GM12878 (cell line): Measurements from ENCODE around the gene IFITM5. TPM values are rescaled to one million over a fixed set of nuclear protein-coding genes. Genes with fewer than 3 reads are reported as not detected.

Experiments
- ATF2 ChIP-seq: IDR thresholded peaks from 2 replicates; pipeline ENCODE4 v1.6.1; 2012; ENCODE audit warnings: low read length, inconsistent platforms
- BRCA1 ChIP-seq: IDR thresholded peaks from 2 replicates; pipeline ENCODE4 v1.6.1; 2011; ENCODE audit warnings: low read depth, low read length, improper control_type of control experiment
- CHD1 ChIP-seq: IDR thresholded peaks from 2 replicates; pipeline ENCODE4 v1.6.1; 2012; ENCODE audit warnings: low read depth, low read length, improper control_type of control experiment
- ETV6 ChIP-seq, 2 experiments: fragments of 450-650 bp in 1 of 2; IDR thresholded peaks in 1 of 2; conservative IDR thresholded peaks in 1 of 2; 2 replicates each; pipeline ENCODE4 v1.6.1; 2014; ENCODE audit warnings: antibody characterized with exemption in 1 of 2, borderline replicate concordance in 1 of 2, low read depth in 1 of 2, mild to moderate bottlenecking in 1 of 2, moderate library complexity in 1 of 2
- FOXK2 ChIP-seq: fragments of 450-650 bp; IDR thresholded peaks from 2 replicates; pipeline ENCODE4 v1.6.1; 2017; ENCODE audit warnings: mild to moderate bottlenecking, moderate library complexity
- JUNB ChIP-seq: IDR thresholded peaks from 2 replicates; pipeline ENCODE4 v1.6.1; 2016; ENCODE audit warnings: antibody characterized with exemption, mild to moderate bottlenecking
- MYC ChIP-seq: IDR thresholded peaks from 2 replicates; pipeline ENCODE4 v1.6.1; 2011; ENCODE audit warnings: mild to moderate bottlenecking, low read length, moderate library complexity, inconsistent platforms; ENCODE audit not compliant: insufficient read depth, insufficient replicate concordance, insufficient read length, severe bottlenecking
- RAD21 ChIP-seq: IDR thresholded peaks from 2 replicates; pipeline ENCODE4 v1.6.1; 2011; ENCODE audit warnings: mild to moderate bottlenecking, low read depth, low read length, moderate library complexity; ENCODE audit not compliant: insufficient read depth
- RB1 ChIP-seq: fragments of 450-650 bp; formaldehyde crosslinking; IDR thresholded peaks from 2 replicates; pipeline ENCODE4 v1.6.1; 2017; ENCODE audit warnings: mild to moderate bottlenecking, borderline replicate concordance
- SKIL ChIP-seq: fragments of 450-650 bp; IDR thresholded peaks from 2 replicates; pipeline ENCODE4 v1.6.1; 2017; ENCODE audit warnings: mild to moderate bottlenecking, low read depth, inconsistent platforms; ENCODE audit not compliant: poor library complexity, severe bottlenecking
- SMAD1 ChIP-seq: fragments of 450-650 bp; IDR thresholded peaks from 2 replicates; pipeline ENCODE4 v1.6.1; 2018; ENCODE audit warnings: mild to moderate bottlenecking, low read depth; ENCODE audit not compliant: partially characterized antibody
- SUPT20H ChIP-seq: IDR thresholded peaks from 2 replicates; pipeline ENCODE4 v1.6.1; 2011; ENCODE audit warnings: low read depth, mild to moderate bottlenecking, low read length, moderate library complexity, borderline replicate concordance; ENCODE audit not compliant: control insufficient read depth
- USF1 ChIP-seq: IDR thresholded peaks from 2 replicates; pipeline ENCODE4 v1.6.1; 2011; ENCODE audit warnings: borderline replicate concordance, low read depth, mild to moderate bottlenecking, moderate library complexity, mixed read lengths, low read length; ENCODE audit not compliant: insufficient read depth; ENCODE audit errors: extremely low read length
- YBX1 ChIP-seq: fragments of 450-650 bp; IDR thresholded peaks from 2 replicates; pipeline ENCODE4 v1.6.1; 2016; ENCODE audit warnings: antibody characterized with exemption
- ZBTB11 ChIP-seq: fragments of 450-650 bp; formaldehyde crosslinking; IDR thresholded peaks from 2 replicates; pipeline ENCODE4 v1.5.0; 2022; ENCODE audit warnings: mild to moderate bottlenecking, missing genetic modification characterization
- ZNF207 ChIP-seq: fragments of 450-650 bp; IDR thresholded peaks from 2 replicates; pipeline ENCODE4 v1.6.1; 2014; ENCODE audit warnings: antibody characterized with exemption, mild to moderate bottlenecking, borderline replicate concordance
- polyA plus RNA-seq, 11 experiments: library from polyadenylated mRNA; depleted of rRNA in 4 of 11; unstranded in 6 of 11; stranded (reverse) in 5 of 11; fragments of >200 nt; fragmentation: Nextera tagmentation in 4 of 11; fragmentation: Illumina TruSeq in 1 of 11; extraction: Ambion mirVana in 4 of 11; extraction: Trizol in 1 of 11; gene quantifications; 1 replicate in 1 of 11; 2 replicates in 10 of 11; pipeline versions ENCODE4 v1.2.1 to v1.2.3, GENCODE V29; 2011 to 2016; ENCODE audit warnings: inconsistent platforms in 2 of 11, missing spikeins in 2 of 11, low read depth in 1 of 11
- total RNA-seq, 4 experiments: library from RNA; depleted of rRNA in 3 of 4; stranded (reverse); fragments of >200 nt in 3 of 4; fragmentation: Illumina TruSeq in 1 of 4; extraction: Trizol in 1 of 4; gene quantifications; 2 replicates each; pipeline versions ENCODE4 v1.2.1 to v1.2.3, GENCODE V29; 2013 to 2021

Gene IFITM5
- total and polyA plus RNA-seq, 10 of the 15 experiments (the other 5 are each of a cell fraction or from before 2014, with no cell fraction given) = not detected

- TF ChIP-seq FOXK2 (no peak), CHD1 (no peak), RB1 (peak; percentile 61; the same call in 1 of the 2 replicates), ATF2 (peak; percentile 94), BRCA1 (no peak), SKIL (peak; percentile 79), SUPT20H (no peak), RAD21 (no peak), JUNB (peak; percentile 54), SMAD1 (peak; percentile 88), ETV6 (conservative IDR thresholded peaks at IDR 0.05 in 1 of 2, IDR thresholded peaks at IDR 0.05 in 1 of 2; ENCODE audit: borderline replicate concordance in 1 of 2, low read depth in 1 of 2) (peak in 1 of 2 experiments; percentile 94; a peak in 2 of 4 replicates), USF1 (peak; percentile 93), ZBTB11 (CRISPR knock-in tag) (no peak), ZNF207 (no peak), MYC (no peak), YBX1 (no peak)
Observed at GRCh38 chr11:326842-327580, 27.7 kb upstream of the IFITM5 start (continued).
